NCI-H2107 (cell line): ENCODE data around the gene ITPR3.
"Not testable (repeated sequence)": the region's sequence is repeated elsewhere in the genome, so short reads cannot be mapped to it uniquely, and the experiment has no call there.

Source experiments
- DNase-seq: peaks from one replicate; lab custom pipeline; 2025; lab: John Stamatoyannopoulos, UW

ITPR3 gene

GRCh38 chr6:33591424-33592032 is 29.6 kb upstream of the ITPR3 start:
- DNase-seq: no peak

GRCh38 chr6:33592280-33592594 is 28.9 kb upstream of the ITPR3 start:
- DNase-seq: no peak

DNA sequence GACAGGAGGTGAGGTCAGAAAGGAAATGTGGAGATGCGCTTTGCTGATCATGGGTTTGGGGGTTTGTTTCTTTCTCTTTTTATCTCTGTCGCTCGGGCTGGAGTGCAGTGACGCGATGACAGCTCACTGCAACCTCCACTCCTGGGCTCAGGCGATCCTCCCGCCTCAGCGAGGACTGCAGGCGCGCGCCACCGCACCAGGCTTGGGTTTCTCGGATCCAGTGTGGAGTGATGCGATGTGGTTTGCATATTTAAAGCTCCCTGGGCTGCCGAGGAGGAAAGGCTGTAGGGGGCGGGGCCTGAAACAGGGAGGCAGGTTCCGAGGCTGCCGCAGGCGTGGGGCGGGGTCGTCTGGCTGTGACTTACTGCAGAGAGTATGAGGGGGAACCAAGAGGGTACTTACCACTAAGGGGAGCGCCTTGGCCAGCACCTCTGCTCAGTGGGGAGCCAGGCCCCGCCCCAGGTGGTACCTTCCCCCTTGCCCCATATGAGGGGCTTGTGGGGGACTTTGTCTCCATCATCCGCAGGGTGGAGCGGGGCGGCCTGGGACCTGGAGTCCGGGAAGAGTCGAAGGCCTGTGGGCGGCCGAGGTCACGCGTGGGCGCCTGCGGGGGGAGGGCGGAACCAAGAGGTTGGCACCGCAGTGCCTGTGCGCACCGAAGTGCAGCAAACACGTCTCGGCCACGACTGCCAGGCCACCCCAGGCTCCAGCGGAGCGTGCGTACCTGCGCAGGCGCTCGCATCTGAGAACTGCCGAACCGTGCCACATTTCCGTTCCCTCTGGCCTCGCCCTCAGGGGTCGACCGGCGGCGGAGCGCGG is 28.3 kb upstream of the ITPR3 start:
- no peak for DNase-seq

DNA sequence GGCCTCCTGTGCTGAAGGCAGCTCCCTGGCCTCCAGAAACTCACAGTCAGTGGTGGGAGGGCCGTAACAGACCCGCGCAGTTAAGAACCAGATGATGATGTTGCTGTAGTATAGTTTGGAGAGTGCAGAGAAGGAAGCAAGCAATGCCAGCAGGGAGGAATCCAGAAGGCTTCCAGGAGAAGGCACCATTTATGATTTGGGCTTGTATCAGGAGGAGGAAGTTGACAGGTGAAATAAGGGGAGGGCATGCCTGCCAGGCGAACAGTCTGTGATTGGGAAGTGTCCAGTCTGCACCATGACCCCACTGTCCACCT is 27.8 kb upstream of the ITPR3 start:
- DNase-seq: no peak

- no peak for DNase-seq
Observed at GRCh38 chr6:33595001-33595846, 25.9 kb upstream of the ITPR3 start.

DNA sequence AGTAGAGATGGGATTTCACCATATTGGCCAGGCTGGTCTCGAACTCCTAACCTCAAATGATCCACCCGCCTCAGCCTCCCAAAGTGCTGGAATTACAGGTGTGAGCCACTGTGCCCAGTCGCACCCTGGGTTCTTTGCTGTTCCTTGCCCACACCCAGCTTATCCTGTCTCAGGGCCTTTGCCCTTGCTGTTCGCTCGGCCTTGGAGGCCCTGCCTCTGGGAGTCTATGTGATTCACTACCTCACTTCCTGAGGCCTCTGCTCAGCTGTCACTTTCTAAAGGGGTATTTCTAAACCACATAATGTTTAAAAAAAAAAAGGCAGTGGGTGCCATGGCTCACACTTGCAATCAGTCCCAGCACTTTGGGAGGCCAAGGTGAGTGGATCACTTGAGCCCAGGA is 24.2 kb upstream of the ITPR3 start:
- not testable (repeated sequence) for DNase-seq

DNA sequence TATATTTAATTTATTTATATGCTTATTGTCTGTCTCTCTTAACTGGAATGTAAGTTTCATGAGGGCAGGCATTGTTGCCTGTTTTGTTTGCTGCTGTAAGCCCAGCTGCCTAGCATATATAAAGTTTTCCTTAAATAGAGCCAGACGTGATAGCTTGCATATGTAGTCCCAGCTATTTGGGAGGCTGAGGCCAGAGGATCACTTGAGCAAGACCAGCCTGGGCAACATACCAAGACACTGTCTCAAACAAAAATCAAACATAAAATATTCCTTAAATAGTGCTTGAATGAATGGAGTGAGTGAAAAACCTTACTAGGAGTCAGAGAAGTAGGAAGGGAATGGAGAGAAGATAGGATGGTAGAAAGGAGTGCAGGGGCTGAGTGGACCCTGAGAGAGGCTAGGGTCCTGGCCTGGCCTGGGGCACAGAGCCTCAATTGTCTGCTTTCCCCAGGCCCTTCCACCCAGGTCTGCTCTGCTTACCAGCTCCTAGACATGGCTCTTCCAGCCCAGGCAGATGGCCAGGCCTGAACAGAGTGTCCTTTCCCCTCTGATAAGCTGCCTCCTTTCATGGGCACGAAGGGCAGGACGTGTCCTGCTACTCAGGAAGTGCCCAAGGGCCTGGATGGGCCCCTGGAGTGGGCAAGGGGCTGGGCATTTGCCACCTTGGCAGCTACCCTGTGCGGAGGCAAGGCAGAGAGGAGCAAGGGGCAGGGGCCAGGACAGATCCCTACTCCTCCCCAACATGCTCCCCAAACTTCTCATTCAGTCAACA is 23.4 kb upstream of the ITPR3 start:
- DNase-seq: no peak

- DNase-seq: no peak
Observed at GRCh38 chr6:33599413-33599938, 21.6 kb upstream of the ITPR3 start.

GRCh38 chr6:33600761-33601160 is 20.4 kb upstream of the ITPR3 start:
- no peak for DNase-seq

- no peak for DNase-seq
Observed at GRCh38 chr6:33602180-33602579, 18.9 kb upstream of the ITPR3 start.

GRCh38 chr6:33604941-33605854 is 15.9 kb upstream of the ITPR3 start:
- no peak for DNase-seq

DNA sequence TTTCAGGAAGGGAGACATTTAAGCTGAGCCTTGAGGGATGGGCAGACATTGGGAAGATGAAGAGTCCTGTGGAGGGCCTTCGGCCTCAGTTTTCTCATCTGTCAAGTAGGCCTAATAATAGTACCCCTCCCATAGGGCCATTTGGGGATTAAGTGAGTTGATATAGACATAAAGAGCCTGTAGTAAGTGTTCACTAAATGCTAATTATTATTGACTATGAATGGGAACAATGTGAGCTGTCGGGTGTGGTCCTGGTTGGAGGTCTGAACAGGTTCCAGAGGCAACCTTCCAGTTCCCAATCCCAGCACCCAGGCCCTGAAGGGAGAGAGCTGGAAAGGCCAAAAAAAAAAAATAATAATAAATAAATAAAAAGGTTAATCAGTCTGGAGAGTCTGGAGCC is 14.5 kb upstream of the ITPR3 start:
- no peak for DNase-seq

DNA sequence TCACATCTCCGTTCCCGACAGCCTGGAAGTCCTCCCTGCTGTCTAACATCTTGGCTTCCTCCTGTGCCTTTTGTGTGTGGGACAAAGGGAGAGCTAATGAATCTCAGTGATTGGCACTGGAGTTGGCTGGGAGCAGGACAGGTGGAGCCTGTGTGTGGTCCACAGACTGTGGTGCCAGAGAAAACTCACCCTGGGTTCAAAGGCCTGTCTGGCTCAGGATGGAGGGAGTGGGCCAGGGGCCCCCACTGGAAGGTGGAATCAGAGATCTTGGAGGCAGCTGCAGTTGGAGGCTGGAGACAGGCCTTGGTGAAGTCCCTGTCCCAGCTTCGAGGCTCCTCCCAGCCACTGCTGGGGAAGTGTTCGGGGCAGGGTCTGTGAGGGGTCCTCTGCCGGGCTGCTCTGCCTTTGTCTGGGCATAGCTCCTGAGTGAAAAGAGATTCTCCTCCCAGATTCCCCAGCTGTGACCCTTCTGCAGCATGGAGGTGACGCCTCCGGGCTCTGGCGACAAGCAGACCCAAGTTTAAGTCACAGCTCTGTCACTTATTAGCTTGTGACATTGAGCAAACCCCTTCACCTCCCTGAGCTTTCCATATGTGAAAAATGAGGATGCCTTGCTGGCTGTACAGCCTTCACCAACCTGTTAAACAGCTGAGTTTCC is 13.9 kb upstream of the ITPR3 start:
- DNase-seq: no peak

DNA sequence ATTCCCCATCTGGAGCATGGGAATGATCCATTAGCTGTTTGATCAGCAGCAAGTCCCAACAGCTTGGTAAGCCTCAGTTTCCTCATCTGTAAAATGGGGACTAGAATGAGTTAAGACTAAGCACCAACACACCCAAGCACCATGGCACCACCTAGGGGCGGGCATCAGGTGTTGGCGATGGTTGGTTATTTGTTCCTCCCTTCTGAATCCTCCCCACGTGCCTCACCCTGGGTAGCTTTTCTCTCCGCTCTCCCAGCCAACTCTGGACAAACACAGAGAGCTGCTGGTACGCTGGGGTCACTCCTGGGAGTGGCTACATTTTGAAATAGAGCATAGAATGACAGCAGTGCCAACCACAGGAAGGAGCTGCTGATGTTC is 13.3 kb upstream of the ITPR3 start:
- no peak for DNase-seq

GRCh38 chr6:33609019-33609418 is 12.1 kb upstream of the ITPR3 start:
- no peak for DNase-seq

- no peak for DNase-seq
Observed at GRCh38 chr6:33609528-33609927, 11.6 kb upstream of the ITPR3 start.

GRCh38 chr6:33610067-33610466 is 11.1 kb upstream of the ITPR3 start:
- no peak for DNase-seq

DNA sequence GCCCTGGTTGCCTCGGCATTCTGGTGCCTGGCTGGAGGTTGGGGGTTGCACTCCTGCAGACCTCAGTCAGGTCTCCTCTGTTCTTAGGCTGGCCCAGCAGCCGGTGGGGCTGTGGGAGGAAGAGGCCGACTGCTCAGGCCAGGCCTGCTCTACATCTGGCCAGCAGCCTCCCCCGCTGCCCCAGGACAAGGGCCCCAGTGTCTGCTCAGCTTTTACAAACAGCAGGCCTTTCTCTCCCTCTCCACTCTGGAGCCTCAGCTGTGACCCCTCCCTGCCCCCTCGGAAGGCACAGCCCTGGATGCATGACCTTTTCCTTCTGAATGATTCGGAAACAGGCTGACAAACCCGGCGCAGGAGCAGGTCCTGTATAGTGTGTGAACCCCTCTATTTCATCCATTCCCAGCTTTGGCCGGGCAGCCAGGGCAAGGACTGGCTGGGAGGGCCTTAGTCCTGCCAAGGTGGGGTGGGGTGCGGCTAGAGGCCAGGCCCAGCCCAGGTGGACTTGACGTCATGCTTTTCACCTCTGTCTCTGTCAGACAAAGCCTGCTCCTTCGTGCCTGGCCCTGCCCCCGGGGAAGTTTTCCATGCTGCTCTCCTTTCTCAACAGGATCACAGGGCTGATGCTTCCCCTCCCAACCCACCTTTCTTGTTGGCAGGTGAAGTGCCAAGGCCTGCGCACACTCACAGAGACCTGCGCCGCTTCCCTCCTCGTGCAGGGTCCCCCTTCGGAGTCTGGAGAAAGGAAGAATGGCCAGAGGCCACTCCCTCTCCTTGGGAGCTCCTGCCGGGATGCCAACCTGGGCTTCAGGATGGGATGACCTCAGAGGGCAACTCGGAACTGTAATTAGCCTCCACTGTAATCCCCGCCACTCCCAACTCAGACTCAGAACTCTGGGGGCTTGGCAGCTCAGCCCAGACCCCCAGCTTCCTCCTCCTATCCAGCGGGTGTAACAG is 10.1 kb upstream of the ITPR3 start:
- no peak for DNase-seq

GRCh38 chr6:33613146-33613794 is 7.9 kb upstream of the ITPR3 start:
- no peak for DNase-seq
